ENCODE measurements around the gene CENPN.

CENPN gene

DNA sequence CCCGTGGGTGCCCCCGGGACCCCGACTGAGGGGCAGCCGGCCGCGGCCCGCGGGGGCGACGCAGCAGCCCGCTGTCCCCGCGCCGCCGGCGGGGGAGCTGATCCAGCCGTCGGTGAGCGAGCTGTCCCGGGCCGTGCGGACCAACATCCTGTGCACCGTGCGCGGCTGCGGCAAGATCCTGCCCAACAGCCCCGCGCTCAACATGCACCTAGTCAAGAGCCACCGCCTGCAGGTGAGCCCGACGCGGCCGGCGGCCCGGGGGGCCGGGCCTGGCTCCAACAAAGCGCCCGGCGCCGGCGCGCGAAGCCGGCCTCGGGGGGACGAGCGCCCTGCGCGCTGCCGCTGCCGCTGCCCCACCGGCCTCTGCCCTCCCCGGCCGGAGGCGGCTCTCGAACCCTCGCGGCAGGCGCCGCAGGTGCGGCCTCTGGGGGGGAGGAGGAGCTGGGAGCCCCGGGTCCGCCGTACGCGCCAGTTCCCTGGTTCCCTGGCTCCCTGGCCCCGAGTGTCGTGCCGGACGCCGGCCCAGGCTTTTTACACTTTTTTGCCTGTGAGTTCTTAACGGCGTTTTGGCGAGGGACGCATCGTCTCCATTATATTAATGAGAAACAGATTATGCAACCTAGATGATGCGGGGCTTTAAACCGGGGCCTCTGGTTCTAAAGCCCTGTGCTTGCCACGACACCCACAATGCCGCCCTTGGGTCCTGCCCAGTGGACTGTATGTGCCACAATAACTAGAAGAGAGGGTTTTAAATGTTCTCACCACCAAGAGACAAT lies 29.1 kb downstream of the CENPN start:
- DNase-seq, result peak; percentile 56

DNA sequence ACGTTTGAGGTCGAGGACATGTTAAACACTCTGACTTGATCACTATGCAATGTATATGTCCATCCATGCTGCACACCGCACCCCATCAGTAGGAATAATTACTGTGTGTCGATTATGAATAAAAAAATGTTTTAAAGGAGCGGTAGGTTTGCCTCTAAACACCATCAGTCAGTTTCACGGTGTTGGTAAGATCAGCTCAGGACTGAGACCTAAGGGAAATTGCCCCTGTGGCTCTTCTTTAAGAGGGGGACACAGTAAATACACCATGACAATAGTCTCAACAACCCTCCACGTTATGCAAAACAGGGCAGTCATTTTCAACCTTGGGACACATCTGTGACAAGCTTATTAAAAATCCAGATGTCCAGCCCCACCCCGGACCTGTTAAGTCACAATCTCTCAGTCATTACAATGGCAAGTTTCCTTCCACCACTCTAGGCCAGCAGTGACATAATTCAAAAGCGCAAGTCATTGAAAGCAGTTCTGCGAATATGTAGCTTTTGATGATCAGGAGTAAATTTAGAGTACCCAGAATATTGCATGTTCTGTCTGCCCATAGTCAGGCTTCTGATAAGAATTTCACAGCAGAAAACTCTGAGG lies 29.8 kb downstream of the CENPN start:
- DNase-seq, result no peak

DNA sequence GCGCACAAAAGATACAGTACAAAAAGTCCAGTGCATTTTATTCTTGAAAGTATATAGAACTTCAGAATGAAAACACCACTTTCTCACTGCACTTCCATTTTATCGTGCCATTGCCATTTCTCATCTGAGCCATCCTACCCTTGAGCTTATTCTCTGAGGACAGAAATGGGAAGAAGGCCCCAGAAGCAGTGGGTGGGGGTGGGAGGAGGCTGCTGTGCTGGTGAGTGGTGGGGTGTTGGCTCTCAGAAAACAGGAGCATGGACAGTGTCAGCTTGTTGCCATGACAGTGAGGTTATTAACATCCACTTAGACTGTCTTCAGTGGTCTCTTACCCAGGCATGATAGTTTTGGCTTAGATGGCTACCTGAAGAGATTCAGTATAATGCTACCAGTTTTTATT lies 33.1 kb downstream of the CENPN start:
- no peak for DNase-seq

DNA sequence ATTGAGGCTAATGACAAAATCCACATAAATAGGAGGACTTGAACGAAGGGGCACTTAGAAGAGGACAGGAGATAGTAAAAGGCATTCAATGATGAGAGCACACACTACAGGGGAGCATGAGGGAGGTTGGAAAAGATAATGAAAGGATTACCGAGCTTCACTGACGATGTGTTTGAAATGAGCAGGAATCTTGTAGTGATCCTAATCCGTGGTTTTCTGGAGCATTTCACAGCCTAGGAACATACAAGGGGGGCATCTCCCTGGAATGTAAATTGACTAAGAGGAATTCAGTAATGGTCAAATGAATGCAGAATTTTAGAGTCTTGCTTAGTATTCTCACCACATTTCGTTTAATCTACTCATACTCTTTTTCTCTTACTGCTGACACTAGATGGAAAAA lies 33.8 kb downstream of the CENPN start:
- DNase-seq, result no peak

DNA sequence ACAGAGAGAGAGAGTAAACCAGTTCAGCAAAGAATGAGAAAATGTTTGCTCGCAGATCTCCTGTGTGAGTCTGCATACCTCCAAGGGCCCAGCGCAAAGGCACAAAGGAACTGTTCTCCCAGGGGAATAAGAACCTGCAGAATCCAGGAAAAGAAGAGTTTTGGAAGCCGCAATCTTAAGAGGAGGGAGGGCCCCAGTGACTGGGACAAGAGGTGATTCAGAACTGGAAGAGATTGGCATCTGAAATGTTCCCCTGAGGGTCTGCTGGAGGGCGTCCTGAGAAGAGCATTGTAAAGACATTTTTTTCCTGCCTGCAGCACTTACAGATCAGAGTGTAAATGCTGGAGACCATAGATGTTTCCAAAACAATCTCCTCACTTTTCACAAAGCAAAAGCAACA lies 34.7 kb downstream of the CENPN start:
- DNase-seq, result no peak

DNA sequence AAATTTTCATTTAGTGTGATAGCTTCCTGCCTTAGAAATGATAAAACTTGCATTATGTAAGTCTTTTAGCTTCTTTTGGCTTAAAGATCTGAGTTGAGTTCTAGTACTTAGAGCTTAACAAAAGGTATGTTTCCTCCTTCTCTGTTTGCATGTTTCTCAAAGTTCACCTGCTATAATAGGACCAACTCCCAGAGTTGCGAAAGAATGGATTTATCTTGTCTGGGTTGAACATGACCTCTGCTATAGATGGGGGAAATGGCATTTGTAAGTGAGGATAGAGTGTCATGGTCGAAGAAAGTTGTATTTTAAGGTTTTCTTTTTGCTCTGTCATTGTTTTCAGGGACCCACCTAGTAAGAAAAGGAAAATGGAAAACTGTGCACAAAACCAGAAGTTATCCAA lies 35.8 kb downstream of the CENPN start:
- no peak for DNase-seq

DNA sequence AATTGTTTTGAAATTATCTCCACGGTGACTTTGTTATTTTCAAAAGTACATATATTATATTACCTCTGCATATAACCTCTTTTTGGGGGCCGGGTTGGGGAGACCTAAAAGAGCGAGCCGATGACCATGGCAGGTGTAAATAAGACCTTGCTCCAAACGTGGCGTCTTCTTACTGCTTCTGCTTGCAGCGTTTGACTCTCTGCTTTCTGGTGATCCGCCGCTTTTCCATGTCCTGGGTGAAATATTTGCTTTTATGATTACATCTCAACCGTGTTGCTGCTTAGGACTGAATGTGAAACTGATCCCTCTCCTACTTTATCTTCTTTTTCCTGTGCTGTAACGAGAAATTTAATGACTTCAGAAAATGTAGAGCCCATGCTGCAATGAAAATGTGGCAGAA lies 46.7 kb downstream of the CENPN start:
- DNase-seq, result no peak

DNA sequence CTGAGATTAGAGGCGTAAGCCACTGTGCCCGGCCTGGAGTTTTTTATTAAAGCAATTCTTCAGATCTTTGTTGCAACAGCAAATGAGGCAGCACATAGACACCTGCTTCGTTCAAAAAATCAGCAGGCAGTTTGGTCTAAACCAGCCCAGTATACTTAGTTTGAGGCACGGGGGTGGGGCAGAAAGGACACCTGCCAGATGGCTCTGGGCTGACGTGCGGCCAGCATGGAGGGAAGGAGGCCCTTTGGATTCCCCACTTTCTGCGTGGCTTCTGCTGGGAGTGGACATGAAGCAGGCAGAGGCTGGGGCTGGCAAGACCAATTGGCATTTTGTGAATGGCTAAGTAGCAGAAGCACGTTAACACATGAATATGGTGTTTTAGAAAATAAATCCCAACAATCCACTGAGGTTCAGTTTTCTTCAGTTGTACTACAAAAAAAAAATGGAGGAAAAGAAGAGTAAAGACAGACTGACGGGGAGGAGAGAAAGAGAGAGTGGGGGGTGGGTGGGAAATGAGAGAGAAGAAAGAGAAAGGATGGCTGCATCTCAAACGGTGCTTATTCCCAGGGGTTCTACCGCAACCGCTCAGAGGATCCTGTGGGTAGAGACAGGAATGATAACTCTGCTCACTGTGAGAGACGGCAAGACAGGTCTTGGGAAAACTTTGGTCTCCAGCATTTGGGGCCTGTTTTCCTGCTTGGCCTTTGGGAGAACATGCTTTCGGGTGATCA lies 53.7 kb downstream of the CENPN start:
- no peak for DNase-seq

DNA sequence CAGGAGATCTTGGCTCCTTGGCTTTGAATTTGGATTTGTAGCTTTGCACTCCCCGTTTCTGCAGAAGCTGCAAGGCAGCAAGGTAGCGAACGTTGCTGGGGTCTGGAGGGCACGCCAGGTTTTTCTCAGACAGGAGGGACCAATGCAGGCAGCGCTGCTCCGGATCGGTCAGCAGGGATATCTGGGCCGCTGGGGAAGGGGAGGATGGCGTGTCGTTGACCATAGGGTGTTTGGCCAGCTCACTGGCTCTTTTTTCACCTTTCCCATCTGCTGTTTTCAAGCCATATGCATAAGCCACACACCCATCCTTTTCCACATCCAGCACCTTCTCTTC lies 54.3 kb downstream of the CENPN start:
- no peak for DNase-seq

DNA sequence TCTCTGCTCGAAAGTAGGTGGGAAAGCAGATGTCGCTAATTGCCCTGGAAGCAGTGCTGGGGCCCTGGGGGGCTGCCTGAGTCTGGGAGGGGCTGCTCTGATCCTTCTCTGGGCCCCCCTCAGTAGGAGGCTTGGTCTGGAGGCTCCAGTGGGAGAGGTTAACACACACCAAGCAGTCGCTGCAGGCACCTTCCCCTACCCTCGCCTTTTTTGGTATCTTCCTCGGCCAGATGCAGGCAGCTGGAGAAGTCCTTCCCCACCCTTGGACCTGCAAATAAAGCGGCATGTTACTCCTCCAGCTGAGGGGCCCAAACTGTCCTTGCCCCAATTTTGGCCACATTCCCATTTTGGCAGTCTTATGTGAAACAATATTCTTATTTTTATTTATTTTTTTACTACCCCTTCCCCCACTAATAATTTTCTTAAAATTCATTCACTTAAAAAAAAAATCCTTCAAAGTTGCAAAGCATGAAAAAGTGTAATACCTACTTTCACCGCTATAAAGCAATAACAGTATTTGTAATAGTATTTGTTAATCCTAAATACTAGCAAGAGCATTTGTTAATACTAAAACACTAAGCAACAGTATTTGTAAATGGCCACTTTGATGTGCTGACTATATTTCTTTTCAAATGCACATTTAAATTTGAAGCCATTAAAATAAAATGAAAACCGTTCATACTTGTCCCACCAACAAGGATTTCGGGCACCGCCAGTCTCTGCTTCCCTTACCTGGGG lies 55.0 kb downstream of the CENPN start:
- DNase-seq, result no peak

DNA sequence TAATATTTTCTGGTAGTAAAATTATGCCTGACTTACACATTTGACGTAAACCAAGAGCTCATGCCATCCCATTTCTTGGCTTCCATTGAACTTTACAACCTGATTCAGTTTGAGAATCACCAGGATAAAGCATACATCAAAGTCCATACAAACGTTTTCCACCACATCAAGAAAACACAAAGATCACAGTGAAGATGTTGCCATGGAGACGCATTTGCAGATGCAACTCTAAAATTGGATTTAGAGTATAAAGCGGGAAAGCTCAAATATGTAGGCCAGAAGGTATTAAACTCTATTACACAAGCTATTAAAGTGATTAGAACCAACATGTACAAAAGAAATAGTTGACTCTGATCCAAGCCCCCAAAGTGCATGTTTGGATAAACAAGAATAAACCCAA lies 59.7 kb downstream of the CENPN start:
- DNase-seq, result no peak

DNA sequence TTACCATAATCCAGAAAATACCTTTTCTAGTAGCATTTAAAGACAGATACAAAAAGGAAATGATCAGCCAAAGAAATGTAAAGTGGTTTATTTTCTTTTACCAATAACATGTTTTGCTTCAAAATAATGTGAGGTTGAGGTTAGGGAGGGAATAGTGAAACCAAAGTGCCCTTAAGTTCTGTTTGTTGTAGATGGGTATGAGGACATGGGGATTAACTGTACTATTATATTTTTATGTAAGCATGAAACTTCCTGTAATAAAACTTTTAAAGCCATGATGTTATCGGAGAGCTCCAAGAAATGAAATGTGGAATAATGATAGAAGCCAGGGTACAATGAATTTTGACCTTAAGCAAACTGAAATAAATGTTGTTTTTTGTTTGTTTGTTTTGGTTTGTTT lies 60.2 kb downstream of the CENPN start:
- DNase-seq, result no peak

DNA sequence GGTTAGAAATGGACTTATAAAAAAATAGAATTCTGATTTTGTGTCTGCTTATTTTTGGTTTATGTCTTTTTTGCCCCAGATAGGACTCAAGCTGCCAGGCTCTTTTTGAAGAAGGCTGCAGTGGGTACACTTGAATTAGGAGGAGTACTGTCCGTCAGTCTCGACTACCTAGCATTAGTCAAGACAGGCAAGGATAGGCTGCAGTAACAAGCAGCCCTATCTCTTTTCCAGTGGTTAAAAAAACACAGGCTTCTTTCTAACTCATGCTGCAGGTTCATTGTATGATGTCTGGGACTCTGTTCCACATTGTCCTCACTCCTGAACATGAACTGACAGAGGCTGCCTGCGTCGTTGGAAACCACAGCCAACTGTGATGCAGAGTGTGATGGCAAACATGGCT lies 62.0 kb downstream of the CENPN start:
- DNase-seq, result no peak

DNA sequence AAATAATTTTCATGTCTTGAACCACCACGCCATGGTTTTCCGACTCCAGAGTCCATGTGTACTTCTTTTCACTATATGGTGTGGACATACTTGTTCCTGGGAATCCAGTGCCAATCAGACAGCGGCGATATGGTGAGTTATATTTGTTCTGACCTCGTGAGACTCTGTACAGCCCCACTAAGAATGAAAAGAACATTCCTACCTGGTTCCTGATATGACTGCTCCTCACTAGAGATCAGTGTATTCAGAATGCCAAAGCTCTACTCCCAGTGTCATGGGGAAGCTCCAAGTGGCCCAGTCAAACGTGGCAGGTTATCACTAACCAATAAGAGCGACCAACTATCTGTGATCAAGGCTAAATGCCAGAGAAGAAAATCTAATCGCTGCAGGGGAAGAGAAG lies 64.0 kb downstream of the CENPN start:
- no peak for DNase-seq

DNA sequence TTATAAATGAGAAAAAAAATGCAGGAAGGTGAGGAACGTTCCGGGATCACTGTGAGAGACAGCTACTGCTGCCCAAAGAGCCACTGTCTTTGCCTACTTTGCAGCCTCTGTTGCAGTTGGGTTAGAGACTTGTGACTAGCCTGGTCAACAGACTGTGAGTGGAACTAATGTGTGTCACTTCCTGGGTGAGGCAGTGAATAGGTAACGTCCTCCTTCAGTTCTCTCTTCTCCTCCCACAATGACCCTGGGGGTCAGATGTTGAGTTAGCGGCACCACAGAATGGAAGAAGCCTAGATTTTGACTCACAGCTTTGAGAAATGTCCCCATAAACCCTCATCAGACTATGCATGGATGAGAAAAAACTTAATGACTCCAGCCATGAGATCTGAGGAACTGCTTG lies 64.8 kb downstream of the CENPN start:
- DNase-seq, result no peak

DNA sequence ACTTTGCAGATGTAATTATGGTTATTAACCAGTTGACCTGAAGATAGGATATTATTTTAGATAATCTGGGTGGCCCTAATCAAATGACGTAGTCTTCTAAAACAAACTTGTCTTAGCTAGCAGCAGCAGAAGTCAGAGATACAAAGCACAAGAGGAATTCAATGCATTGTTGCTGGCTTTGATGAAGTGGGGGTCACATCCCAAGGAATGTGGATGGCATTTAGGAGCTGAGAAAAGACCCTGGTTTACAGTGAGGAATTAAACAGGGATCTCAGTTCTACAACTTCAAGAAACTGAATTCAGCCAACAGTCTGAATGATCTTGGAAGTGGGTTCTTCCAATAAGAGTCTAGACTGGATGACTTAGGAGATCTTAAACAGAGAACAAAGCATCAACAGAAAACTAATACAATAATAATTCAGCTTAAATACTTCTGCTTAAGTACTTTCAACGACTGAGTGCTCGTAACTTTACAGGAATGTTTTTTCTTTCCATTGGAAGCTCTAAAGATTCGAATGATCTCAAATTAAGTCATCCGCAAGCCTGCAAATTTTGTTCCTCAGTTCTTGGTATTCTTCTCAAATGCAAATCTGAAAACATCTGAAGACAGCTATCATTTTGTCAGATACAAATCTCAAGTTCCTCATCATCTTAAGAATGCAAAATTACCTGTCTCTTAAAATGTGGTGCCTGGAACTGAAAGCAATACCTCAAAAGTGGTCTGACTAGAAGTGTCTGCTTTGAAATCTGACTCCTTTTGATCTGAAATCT lies 66.7 kb downstream of the CENPN start:
- DNase-seq, result no peak

DNA sequence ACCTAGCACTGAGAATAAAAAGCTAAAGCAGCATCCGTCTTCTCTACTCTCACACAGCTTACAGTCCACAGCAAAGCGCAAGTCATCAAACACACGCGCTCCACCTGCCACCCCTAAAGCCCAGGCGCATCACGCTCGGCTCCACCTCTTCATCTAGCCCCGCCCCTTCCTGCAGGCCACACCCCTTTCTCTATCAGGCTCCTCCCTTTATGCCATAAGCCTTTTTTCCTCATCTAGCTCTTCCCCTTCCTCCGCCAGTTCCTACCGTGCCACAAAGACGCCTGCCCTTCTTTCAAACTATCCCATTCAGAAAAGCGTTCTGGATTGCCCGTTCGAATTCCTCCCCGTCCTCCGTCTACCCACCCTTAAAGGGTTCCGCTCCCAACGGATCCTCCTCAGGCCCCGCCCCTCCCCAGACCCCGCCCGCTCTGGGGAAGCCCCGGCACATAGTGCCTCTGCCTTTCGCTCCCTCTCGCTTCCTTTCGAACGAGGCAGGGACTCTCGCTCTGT lies 69.6 kb downstream of the CENPN start:
- DNase-seq, result peak; percentile 96

DNA sequence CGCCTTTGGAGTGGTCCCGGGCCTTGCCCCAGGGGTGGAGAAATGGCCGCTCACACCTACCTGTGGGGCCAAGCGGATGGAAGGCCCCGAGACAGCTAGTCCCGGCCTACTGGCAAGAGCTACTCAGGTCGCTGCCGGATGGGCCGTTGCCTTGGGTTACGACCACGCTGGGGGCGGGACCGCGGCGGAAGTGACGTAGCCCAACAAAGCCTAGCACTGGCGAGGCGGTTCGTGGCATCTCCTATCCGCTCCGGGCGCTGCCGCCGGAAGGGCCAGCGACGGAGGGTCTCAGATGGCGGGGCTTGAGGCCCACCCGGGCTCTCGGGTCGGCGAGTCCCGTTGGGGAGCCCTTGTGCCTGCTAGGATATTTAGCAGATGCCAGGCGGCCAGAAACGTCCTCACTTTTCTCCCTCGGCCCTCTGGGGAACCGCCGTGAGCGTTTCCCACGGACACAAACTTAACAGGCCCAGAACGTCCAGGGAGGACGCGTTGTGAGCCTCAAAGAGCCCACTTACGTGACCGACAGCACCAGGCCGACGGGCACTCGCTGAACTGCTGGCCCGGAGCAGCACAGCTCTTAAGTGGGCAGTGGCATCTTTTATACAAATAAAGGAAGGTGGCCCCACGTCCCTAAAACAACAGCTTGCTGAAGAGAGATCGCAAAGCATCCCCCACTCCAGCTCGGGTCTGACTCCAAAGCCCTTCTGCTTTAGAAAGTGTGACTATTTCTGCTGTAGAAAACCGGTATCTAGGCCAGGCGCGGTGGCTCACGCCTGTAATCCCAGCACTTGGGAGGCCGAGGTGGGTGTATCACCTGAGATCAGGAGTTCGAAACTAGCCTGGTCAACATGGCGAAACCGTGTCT lies 70.3 kb downstream of the CENPN start, which contains the start of gene C16orf46:
Gene C16orf46, minus strand, starts transcription at position 163 of the 865 bp plus-strand sequence. CDS start 13,283 bp downstream, outside the sequence.
- DNase-seq, result peak; percentile 96

DNA sequence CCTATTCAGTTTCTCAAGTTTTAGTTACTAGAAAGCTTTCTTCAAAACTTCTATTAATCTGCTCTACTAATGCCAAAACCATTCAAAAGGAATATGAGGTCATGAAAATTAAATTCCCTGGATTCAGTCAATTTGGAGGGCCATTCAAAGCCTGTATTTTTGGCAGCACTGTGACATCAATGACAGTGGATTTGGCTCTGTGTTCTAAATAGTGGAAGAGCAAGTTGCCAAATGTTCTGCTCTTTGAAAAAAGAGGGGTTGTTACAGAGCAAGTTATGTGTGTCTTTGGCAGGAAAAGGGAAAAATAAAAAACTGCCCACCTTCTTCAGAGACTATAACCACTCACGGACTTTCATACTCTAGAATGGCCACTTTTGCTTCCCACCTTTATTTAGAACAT lies 73.2 kb downstream of the CENPN start:
- no peak for DNase-seq

DNA sequence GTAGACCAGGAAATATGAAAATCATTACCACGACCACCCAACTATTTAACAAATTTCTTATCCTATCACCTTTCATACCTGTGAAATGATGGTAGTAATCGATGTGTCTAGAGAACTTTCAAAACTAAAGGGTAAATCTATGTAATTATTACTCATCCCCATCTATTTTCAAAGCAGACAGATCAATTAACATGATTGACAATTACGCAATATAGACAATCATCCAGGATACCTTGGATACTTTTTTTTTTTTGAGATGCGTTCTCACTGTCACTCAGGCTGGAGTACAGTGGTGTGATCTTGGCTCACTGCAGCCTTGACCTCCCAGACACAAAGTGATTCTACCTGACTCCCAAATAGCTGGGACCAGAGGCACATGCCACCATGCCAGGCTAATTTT lies 74.0 kb downstream of the CENPN start:
- no peak for DNase-seq

All from CD4-positive, alpha-beta T cell treated with Interleukin-17A for 1 hour (primary cell).